ENCODE measurements around the gene BUD13.

The BUD13 gene

GRCh38 chr11:116792869-116793771 lies 20.3 kb upstream of the BUD13 start:
- TF ChIP-seq SIN3A (IDR thresholded peaks at IDR 0.05; ENCODE audit: borderline replicate concordance, insufficient read depth, low read length) = no peak
- TF ChIP-seq, protein P1, sequence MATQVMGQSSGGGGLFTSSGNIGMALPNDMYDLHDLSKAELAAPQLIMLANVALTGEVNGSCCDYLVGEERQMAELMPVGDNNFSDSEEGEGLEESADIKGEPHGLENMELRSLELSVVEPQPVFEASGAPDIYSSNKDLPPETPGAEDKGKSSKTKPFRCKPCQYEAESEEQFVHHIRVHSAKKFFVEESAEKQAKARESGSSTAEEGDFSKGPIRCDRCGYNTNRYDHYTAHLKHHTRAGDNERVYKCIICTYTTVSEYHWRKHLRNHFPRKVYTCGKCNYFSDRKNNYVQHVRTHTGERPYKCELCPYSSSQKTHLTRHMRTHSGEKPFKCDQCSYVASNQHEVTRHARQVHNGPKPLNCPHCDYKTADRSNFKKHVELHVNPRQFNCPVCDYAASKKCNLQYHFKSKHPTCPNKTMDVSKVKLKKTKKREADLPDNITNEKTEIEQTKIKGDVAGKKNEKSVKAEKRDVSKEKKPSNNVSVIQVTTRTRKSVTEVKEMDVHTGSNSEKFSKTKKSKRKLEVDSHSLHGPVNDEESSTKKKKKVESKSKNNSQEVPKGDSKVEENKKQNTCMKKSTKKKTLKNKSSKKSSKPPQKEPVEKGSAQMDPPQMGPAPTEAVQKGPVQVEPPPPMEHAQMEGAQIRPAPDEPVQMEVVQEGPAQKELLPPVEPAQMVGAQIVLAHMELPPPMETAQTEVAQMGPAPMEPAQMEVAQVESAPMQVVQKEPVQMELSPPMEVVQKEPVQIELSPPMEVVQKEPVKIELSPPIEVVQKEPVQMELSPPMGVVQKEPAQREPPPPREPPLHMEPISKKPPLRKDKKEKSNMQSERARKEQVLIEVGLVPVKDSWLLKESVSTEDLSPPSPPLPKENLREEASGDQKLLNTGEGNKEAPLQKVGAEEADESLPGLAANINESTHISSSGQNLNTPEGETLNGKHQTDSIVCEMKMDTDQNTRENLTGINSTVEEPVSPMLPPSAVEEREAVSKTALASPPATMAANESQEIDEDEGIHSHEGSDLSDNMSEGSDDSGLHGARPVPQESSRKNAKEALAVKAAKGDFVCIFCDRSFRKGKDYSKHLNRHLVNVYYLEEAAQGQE (IDR thresholded peaks at IDR 0.05; ENCODE audit: insufficient read depth in 1 of 2, low read depth in 2 of 2, low read length in 2 of 2) = no peak
- TF ChIP-seq TAF1 (IDR thresholded peaks at IDR 0.05; ENCODE audit: borderline replicate concordance, insufficient read depth, low read length) = no peak
- TF ChIP-seq FOXP2 (optimal IDR thresholded peaks at IDR 0.05; ENCODE audit: borderline replicate concordance, extremely low read depth, extremely low read length, insufficient read depth) = no peak
- TF ChIP-seq POLR2AphosphoS5 (IDR thresholded peaks at IDR 0.05; ENCODE audit: low read depth, low read length) = no peak

- no peak for TF ChIP-seq TAF1 (IDR thresholded peaks at IDR 0.05; ENCODE audit: borderline replicate concordance, insufficient read depth, low read length)
- TF ChIP-seq FOXP2 (optimal IDR thresholded peaks at IDR 0.05; ENCODE audit: borderline replicate concordance, extremely low read depth, extremely low read length, insufficient read depth) = no peak
- TF ChIP-seq POLR2AphosphoS5 (IDR thresholded peaks at IDR 0.05; ENCODE audit: low read depth, low read length) = no peak
- TF ChIP-seq, protein P1 (IDR thresholded peaks at IDR 0.05; ENCODE audit: insufficient read depth in 1 of 2, low read depth in 2 of 2, low read length in 2 of 2) = no peak
- TF ChIP-seq SIN3A (IDR thresholded peaks at IDR 0.05; ENCODE audit: borderline replicate concordance, insufficient read depth, low read length) = no peak
Observed at GRCh38 chr11:116792144-116792868, 19.5 kb upstream of the BUD13 start.

- TF ChIP-seq FOXP2 (optimal IDR thresholded peaks at IDR 0.05; ENCODE audit: borderline replicate concordance, extremely low read depth, extremely low read length, insufficient read depth) = no peak
Observed at GRCh38 chr11:116791813-116792143, 19.0 kb upstream of the BUD13 start, which contains the start of gene APOA5. TSS of gene APOA5 (minus strand) at chr11:116791879. CDS start at chr11:116791860, 19 bp downstream.

DNA sequence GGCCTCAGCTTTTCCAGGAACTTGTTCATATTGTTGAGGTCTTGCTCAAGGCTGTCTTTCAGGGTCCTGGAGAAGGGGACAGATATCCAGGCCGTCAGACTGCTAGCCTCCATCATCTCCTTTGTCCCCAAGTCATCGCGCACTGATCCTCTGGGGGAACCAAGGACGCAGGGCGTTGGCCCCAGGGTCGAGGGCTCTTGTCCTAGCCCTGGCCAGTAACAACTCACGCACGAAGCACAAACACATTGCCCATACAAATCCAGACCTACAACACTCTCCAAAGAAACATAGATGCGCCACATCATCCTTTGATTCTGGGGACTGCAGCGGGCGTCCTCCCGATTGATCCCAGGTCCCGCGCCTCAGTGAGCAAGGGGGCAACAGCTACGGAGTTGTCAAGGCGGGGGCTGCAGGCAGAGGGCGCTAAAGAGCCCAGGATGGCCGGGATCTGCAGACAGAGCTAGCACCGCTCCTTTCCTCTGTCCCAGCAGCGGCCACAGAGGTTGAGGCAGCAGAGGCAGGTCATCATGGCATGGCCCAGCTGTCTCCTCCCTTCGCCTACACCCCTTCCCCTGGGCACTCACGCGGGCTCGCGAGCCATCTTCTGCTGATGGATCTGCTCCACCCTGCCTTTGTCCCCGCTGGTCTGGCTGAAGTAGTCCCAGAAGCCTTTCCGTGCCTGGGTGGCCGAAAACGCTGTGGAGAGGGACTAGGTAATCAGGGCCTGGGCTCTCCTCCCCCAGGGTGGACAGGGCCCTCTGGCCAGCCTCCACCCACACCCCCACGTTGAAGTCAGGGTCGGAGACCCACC lies 18.4 kb upstream of the BUD13 start:
- TF ChIP-seq TAF1 (IDR thresholded peaks at IDR 0.05; ENCODE audit: borderline replicate concordance, insufficient read depth, low read length) (no peak), SIN3A (IDR thresholded peaks at IDR 0.05; ENCODE audit: borderline replicate concordance, insufficient read depth, low read length) (no peak), POLR2AphosphoS5 (IDR thresholded peaks at IDR 0.05; ENCODE audit: low read depth, low read length) (no peak), FOXP2 (optimal IDR thresholded peaks at IDR 0.05; ENCODE audit: borderline replicate concordance, extremely low read depth, extremely low read length, insufficient read depth) (peak; percentile 55)
- TF ChIP-seq, protein P1 (IDR thresholded peaks at IDR 0.05; ENCODE audit: insufficient read depth in 1 of 2, low read depth in 2 of 2, low read length in 2 of 2) = no peak
